Fibroblast of skin of right biceps (primary cell): ENCODE measurements around the gene SETD3.
A peak's percentile ranks its signal among the peaks of the same experiment; 100 is the strongest.
"Not testable (repeated sequence)": the region's sequence is repeated elsewhere in the genome, so short reads cannot be mapped to it uniquely, and the experiment has no call there.

Source experiments
- DNase-seq: peaks from one replicate; pipeline ENCODE4 v3.0.0-alpha.2; 2013

The SETD3 gene

GRCh38 chr14:99354166-99354875, 126.3 kb downstream of the SETD3 start:
- no peak for DNase-seq

GRCh38 chr14:99352688-99353280, 127.9 kb downstream of the SETD3 start:
- no peak for DNase-seq

- no peak for DNase-seq
Observed at GRCh38 chr14:99351166-99352007, 129.3 kb downstream of the SETD3 start.

- no peak for DNase-seq
Observed at GRCh38 chr14:99350751-99351150, 129.9 kb downstream of the SETD3 start.

- no peak for DNase-seq
Observed at GRCh38 chr14:99349721-99350495, 130.8 kb downstream of the SETD3 start.

- peak; percentile 16 for DNase-seq
Observed at GRCh38 chr14:99348816-99349614, 131.6 kb downstream of the SETD3 start.

GRCh38 chr14:99348231-99348630, 132.4 kb downstream of the SETD3 start:
- DNase-seq: not testable (repeated sequence)
